Uterus (tissue), 4 donors: ENCODE data around the gene CLDN20. TPM values are rescaled to one million over a fixed set of nuclear protein-coding genes. Genes with fewer than 3 reads are reported as not detected.

Source experiments
- DNase-seq, 2 donors: peaks; one replicate each; pipeline ENCODE4 v3.0.0-alpha.2; 2019 to 2020
- H3K27ac ChIP-seq, 2 donors: fragments of 200-600 bp; sonication (generic); 1 replicate in 1 of 2; 2 replicates in 1 of 2; pipeline ENCODE4 v1.5.1; 2016 to 2018
- H3K27me3 ChIP-seq, 2 donors: fragments of 200-600 bp; sonication (generic); one replicate each; pipeline ENCODE4 v1.5.1; 2018 to 2019; ENCODE audit warnings: control low read depth in 1 of 2
- H3K36me3 ChIP-seq, 2 donors: fragments of 200-600 bp; sonication (generic); one replicate each; pipeline ENCODE4 v1.5.1; 2019; ENCODE audit warnings: control low read depth in 1 of 2
- H3K4me1 ChIP-seq, 2 donors: fragments of 200-600 bp; sonication (generic); one replicate each; pipeline ENCODE4 v1.5.1; 2018 to 2019; ENCODE audit warnings: control low read depth in 1 of 2
- H3K4me3 ChIP-seq, 2 donors: fragments of 200-600 bp; sonication (generic); 1 replicate in 1 of 2; 2 replicates in 1 of 2; pipeline ENCODE4 v1.5.1; 2018 to 2019; ENCODE audit warnings: mild to moderate bottlenecking in 1 of 2
- H3K9me3 ChIP-seq, 2 donors: fragments of 200-600 bp; sonication (generic); one replicate each; pipeline ENCODE4 v1.5.1; 2019; ENCODE audit warnings: control low read depth in 1 of 2
- POLR2A ChIP-seq, 2 donors: fragments of 450-650 bp; IDR thresholded peaks; one replicate each; pipeline ENCODE4 v1.6.1; 2016; ENCODE audit warnings: antibody characterized with exemption in 2 of 2, mild to moderate bottlenecking in 1 of 2, moderate library complexity in 1 of 2
- intact Hi-C: fragments of 100-400 bp; cut with DNase I; formaldehyde crosslinking; loops from one replicate; pipeline ENCODE4 v1.15.1; 2023; ENCODE audit warnings: low total_unique reads
- total RNA-seq, 4 donors: library from RNA; depleted of rRNA in 3 of 4; stranded (reverse); fragments of >200 nt in 3 of 4; gene quantifications; one replicate each; pipeline versions ENCODE4 v1.1.0 to v1.2.4, GENCODE V29; 2014 to 2023
- TF ChIP-seq, protein P1 (sequence below), 4 experiments: fragments of 200-600 bp in 2 of 4; fragments of 450-650 bp in 2 of 4; sonication (generic) in 2 of 4; IDR thresholded peaks; one replicate each; pipeline ENCODE4 v1.5.1; 2016 to 2019; ENCODE audit warnings: antibody characterized with exemption in 4 of 4, mild to moderate bottlenecking in 2 of 4, moderate library complexity in 1 of 4
- donor health status: DM: yes; HTN: yes; CAD: no.

CLDN20 gene
- total RNA-seq, 4 donors from 2014 or later, result 1.5 TPM; not detected in 3

DNA sequence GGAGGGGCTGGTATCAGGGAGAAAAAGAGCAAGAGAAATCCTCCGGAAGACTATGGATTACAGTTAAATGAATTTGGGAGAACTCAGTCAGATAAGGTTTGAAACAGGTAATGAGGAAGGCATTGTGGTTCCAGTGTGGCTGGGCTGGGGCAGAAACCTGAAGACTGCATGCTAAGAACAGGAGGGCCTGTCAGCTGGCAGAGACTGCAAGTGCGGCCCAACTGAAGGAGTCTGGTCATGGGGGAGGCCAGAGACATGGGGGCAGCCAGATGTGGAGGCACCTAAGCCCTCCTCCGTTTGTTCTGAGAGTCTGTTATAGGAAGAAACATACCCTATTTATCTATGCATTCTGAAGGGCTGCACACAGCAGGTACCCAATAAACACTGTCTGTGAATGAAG lies 33.9 kb downstream of the CLDN20 start:
- Histone ChIP-seq H3K36me3 (no peaks in the 10 kb centered on the region), H3K9me3 (no peaks in the 10 kb centered on the region), H3K4me3 (no peak overlapping the region), H3K27me3 (no peaks in the 10 kb centered on the region), H3K4me1 (no peaks in the 10 kb centered on the region), H3K27ac (no peak overlapping the region)
- intact Hi-C loops, result no loop called here
- no peak for DNase-seq
- TF ChIP-seq, protein P1, sequence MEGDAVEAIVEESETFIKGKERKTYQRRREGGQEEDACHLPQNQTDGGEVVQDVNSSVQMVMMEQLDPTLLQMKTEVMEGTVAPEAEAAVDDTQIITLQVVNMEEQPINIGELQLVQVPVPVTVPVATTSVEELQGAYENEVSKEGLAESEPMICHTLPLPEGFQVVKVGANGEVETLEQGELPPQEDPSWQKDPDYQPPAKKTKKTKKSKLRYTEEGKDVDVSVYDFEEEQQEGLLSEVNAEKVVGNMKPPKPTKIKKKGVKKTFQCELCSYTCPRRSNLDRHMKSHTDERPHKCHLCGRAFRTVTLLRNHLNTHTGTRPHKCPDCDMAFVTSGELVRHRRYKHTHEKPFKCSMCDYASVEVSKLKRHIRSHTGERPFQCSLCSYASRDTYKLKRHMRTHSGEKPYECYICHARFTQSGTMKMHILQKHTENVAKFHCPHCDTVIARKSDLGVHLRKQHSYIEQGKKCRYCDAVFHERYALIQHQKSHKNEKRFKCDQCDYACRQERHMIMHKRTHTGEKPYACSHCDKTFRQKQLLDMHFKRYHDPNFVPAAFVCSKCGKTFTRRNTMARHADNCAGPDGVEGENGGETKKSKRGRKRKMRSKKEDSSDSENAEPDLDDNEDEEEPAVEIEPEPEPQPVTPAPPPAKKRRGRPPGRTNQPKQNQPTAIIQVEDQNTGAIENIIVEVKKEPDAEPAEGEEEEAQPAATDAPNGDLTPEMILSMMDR (IDR thresholded peaks at IDR 0.05), result no peak
- no peak for TF ChIP-seq POLR2A (IDR thresholded peaks at IDR 0.05)

DNA sequence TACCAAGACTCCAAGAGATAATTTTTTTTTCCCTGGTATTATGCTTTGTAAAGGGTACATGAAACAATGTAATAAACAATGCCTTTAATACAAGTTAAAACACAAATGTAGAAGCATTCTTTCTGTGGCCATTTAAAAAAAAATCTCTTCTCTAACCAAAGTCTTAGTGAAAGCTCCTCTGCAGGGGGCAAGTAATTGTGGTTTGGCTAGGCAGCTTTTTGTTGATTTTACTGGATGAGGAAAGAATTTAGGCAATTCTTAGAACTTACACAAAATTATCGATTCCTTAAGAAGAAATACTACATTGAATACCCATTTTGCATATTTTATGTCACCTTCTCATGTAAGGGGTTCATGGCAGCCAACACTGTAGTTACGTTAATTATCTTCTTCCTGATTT lies 38.1 kb downstream of the CLDN20 start:
- no peaks in the 10 kb centered on the region for H3K36me3 ChIP-seq
- intact Hi-C loops, result no loop called here
- H3K4me3 ChIP-seq, result no peak overlapping the region
- H3K9me3 ChIP-seq, result no peaks in the 10 kb centered on the region
- no peak overlapping the region for H3K27ac ChIP-seq
- H3K27me3 ChIP-seq, result no peaks in the 10 kb centered on the region
- no peaks in the 10 kb centered on the region for H3K4me1 ChIP-seq
- DNase-seq, result no peak
- TF ChIP-seq, protein P1 (IDR thresholded peaks at IDR 0.05), result no peak
- TF ChIP-seq POLR2A (IDR thresholded peaks at IDR 0.05), result no peak

DNA sequence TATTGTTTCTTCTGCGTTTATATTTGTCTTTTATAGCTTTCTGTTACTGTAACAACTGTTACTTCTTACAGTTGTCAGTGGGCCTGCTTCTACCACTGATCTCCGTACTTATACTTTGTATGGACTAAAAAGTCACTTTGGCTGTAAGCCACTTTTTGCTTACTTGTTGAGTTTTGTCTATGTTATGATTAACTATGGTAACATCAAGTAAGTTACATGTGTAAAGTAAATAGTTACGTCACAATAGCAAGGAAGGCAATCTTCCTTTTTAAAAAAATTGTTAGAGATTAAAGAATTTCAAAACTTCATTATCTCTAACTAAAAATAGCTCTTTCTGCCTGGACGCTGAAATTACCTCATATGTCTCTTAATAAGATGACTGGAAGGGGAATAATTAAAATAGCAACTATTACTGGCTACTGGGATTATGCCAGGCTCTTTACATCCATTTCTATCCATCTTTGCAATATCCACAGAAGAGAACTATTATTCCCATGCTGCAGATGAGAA lies 39.6 kb downstream of the CLDN20 start:
- no peaks in the 10 kb centered on the region for H3K9me3 ChIP-seq
- TF ChIP-seq, protein P1 (IDR thresholded peaks at IDR 0.05), result no peak
- TF ChIP-seq POLR2A (IDR thresholded peaks at IDR 0.05), result no peak
- no peaks in the 10 kb centered on the region for H3K27me3 ChIP-seq
- no peak for DNase-seq
- H3K4me1 ChIP-seq, result no peaks in the 10 kb centered on the region
- H3K36me3 ChIP-seq, result no peaks in the 10 kb centered on the region
- intact Hi-C loops, result no loop called here
- H3K27ac ChIP-seq, result no peak overlapping the region
- H3K4me3 ChIP-seq, result no peak overlapping the region

- H3K27ac ChIP-seq, result no peak overlapping the region
- no peaks in the 10 kb centered on the region for H3K4me1 ChIP-seq
- no peak for TF ChIP-seq POLR2A (IDR thresholded peaks at IDR 0.05)
- TF ChIP-seq, protein P1 (IDR thresholded peaks at IDR 0.05), result no peak
- intact Hi-C loops, result no loop called here
- no peaks in the 10 kb centered on the region for H3K36me3 ChIP-seq
- H3K9me3 ChIP-seq, result no peaks in the 10 kb centered on the region
- no peak overlapping the region for H3K4me3 ChIP-seq
- no peak for DNase-seq
- no peaks in the 10 kb centered on the region for H3K27me3 ChIP-seq
Measured at GRCh38 chr6:155306958-155307357, 43.1 kb downstream of the CLDN20 start.

DNA sequence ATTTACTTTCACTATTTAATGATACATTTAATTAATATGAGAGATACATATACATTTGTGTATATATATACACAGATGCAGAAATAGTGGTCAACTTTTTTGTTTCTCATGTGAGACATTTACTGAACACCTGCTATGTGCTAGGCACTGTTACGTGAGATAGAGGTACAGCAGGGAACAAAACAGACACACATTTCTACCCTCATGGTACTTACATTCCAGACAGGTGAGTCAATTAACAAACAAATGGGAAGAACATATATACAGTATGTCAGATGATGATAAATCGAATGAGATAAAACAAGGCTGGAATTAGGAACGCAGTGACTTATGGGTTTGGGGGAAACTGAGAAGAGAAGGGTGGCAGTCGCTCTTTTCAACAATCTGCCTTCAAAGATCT lies 45.3 kb downstream of the CLDN20 start:
- peaks cover 3 to 5% of the 10 kb centered on the region in 2 donors for H3K4me1 ChIP-seq

More for the DNA sequence above, 45.3 kb downstream of the CLDN20 start:
- H3K36me3 ChIP-seq, result no peaks in the 10 kb centered on the region
- no peaks in the 10 kb centered on the region for H3K27me3 ChIP-seq
- intact Hi-C loops, result no loop called here
- no peak for DNase-seq
- no peak overlapping the region for H3K4me3 ChIP-seq
- no peaks in the 10 kb centered on the region for H3K9me3 ChIP-seq
- H3K27ac ChIP-seq, result no peak overlapping the region
- TF ChIP-seq, protein P1 (IDR thresholded peaks at IDR 0.05), result no peak
- TF ChIP-seq POLR2A (IDR thresholded peaks at IDR 0.05), result no peak
